ENCODE data around the gene FRMD6. TPM values are rescaled to one million over a fixed set of nuclear protein-coding genes. Genes with fewer than 3 reads are reported as not detected.
A peak's percentile ranks its signal among the peaks of the same experiment; 100 is the strongest.

FRMD6 gene
- total and polyA plus RNA-seq, 10 of the 15 experiments (the other 5 are each of a cell fraction or from before 2014, with no cell fraction given), result 0.86 to 7.8 (median 3.3) TPM

- no peak for TF ChIP-seq ZNF592 (IDR thresholded peaks at IDR 0.05)
- no peak for TF ChIP-seq CBX5 (IDR thresholded peaks at IDR 0.05; ENCODE audit: low read depth)
- TF ChIP-seq FOXM1 (IDR thresholded peaks at IDR 0.05; ENCODE audit: low read depth, low read length), result peak; percentile 69; the same call in 1 of the 2 replicates
- no peak for TF ChIP-seq RBBP5 (conservative IDR thresholded peaks at IDR 0.05)
- peak; percentile 82 for TF ChIP-seq RUNX3 (IDR thresholded peaks at IDR 0.05; ENCODE audit: low read length)
- TF ChIP-seq RAD21 (IDR thresholded peaks at IDR 0.05; ENCODE audit: insufficient read depth, low read depth, low read length), result no peak
- TF ChIP-seq RELA (IDR thresholded peaks at IDR 0.05; ENCODE audit: borderline replicate concordance, partially characterized antibody), result no peak
- TF ChIP-seq CUX1 (IDR thresholded peaks at IDR 0.05; ENCODE audit: insufficient replicate concordance, low read depth, low read length), result no peak
- TF ChIP-seq CBFB (IDR thresholded peaks at IDR 0.05; ENCODE audit: low read depth), result peak; percentile 56; the same call in 1 of the 2 replicates
- no peak for TF ChIP-seq SP1 (IDR thresholded peaks at IDR 0.05; ENCODE audit: low read depth, low read length)
- TF ChIP-seq SREBF1 (IDR thresholded peaks at IDR 0.05; ENCODE audit: low read length), result no peak
- TF ChIP-seq NFIC (IDR thresholded peaks at IDR 0.05; ENCODE audit: low read depth, low read length), result 0 out of 2 replicates have a peak, but pooled peaks have one; percentile 41
- no peak for TF ChIP-seq KLF5 (IDR thresholded peaks at IDR 0.05; ENCODE audit: partially characterized antibody)
- TF ChIP-seq NR2C1 (IDR thresholded peaks at IDR 0.05), result no peak
- TF ChIP-seq NFYB (IDR thresholded peaks at IDR 0.05; ENCODE audit: insufficient read depth, low read depth, low read length), result no peak
- TF ChIP-seq, protein P1, sequence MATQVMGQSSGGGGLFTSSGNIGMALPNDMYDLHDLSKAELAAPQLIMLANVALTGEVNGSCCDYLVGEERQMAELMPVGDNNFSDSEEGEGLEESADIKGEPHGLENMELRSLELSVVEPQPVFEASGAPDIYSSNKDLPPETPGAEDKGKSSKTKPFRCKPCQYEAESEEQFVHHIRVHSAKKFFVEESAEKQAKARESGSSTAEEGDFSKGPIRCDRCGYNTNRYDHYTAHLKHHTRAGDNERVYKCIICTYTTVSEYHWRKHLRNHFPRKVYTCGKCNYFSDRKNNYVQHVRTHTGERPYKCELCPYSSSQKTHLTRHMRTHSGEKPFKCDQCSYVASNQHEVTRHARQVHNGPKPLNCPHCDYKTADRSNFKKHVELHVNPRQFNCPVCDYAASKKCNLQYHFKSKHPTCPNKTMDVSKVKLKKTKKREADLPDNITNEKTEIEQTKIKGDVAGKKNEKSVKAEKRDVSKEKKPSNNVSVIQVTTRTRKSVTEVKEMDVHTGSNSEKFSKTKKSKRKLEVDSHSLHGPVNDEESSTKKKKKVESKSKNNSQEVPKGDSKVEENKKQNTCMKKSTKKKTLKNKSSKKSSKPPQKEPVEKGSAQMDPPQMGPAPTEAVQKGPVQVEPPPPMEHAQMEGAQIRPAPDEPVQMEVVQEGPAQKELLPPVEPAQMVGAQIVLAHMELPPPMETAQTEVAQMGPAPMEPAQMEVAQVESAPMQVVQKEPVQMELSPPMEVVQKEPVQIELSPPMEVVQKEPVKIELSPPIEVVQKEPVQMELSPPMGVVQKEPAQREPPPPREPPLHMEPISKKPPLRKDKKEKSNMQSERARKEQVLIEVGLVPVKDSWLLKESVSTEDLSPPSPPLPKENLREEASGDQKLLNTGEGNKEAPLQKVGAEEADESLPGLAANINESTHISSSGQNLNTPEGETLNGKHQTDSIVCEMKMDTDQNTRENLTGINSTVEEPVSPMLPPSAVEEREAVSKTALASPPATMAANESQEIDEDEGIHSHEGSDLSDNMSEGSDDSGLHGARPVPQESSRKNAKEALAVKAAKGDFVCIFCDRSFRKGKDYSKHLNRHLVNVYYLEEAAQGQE (IDR thresholded peaks at IDR 0.05; ENCODE audit: low read depth, low read length), result no peak
- TF ChIP-seq EED (IDR thresholded peaks at IDR 0.05; ENCODE audit: low read depth), result peak; percentile 58; the same call in 1 of the 2 replicates
- TF ChIP-seq RAD51 (IDR thresholded peaks at IDR 0.05), result no peak
- TF ChIP-seq IKZF1 (conservative IDR thresholded peaks at IDR 0.05), result no peak
Measured at GRCh38 chr14:51621654-51622053, 30.1 kb upstream of the FRMD6 start (continued).
